ENCODE measurements around the gene BMS1.
"Not testable (repeated sequence)": the region's sequence is repeated elsewhere in the genome, so short reads cannot be mapped to it uniquely, and the experiment has no call there.

BMS1 gene

GRCh38 chr10:42869977-42870350 lies 87.4 kb downstream of the BMS1 start:
- no peak overlapping the region for H3K4me3 ChIP-seq (ENCODE audit: low read length)
- no peak overlapping the region for H3K27ac ChIP-seq (ENCODE audit: low read length)
- peaks cover 14% of the 10 kb centered on the region for H3K27me3 ChIP-seq (ENCODE audit: control insufficient read depth, insufficient read depth, low read length)
- peaks cover 3% of the 10 kb centered on the region for H3K4me1 ChIP-seq (ENCODE audit: control insufficient read depth, low read depth, low read length)
- no peaks in the 10 kb centered on the region for H3K36me3 ChIP-seq (ENCODE audit: control insufficient read depth, low read depth, low read length)
- no peaks in the 10 kb centered on the region for H3K9me3 ChIP-seq (ENCODE audit: control insufficient read depth, low read depth, low read length)
- no peak overlapping the region for H3K9ac ChIP-seq (ENCODE audit: low read length)

- H3K27ac ChIP-seq (ENCODE audit: low read length); H3K9ac ChIP-seq (ENCODE audit: low read length): not testable (repeated sequence)
Observed at GRCh38 chr10:42871138-42871641, 88.6 kb downstream of the BMS1 start.

GRCh38 chr10:42871823-42872222 lies 89.2 kb downstream of the BMS1 start:
- Histone ChIP-seq H3K36me3 (ENCODE audit: control insufficient read depth, low read depth, low read length) (no peaks in the 10 kb centered on the region), H3K9ac (ENCODE audit: low read length) (no peak overlapping the region), H3K4me3 (ENCODE audit: low read length) (no peak overlapping the region), H3K27me3 (ENCODE audit: control insufficient read depth, insufficient read depth, low read length) (no peaks in the 10 kb centered on the region), H3K9me3 (ENCODE audit: control insufficient read depth, low read depth, low read length) (no peaks in the 10 kb centered on the region), H3K4me1 (ENCODE audit: control insufficient read depth, low read depth, low read length) (no peaks in the 10 kb centered on the region), H3K27ac (ENCODE audit: low read length) (no peak overlapping the region)

More at GRCh38 chr10:42871138-42871641, 88.6 kb downstream of the BMS1 start:
- H3K36me3 ChIP-seq (ENCODE audit: control insufficient read depth, low read depth, low read length); H3K27me3 ChIP-seq (ENCODE audit: control insufficient read depth, insufficient read depth, low read length); H3K9me3 ChIP-seq (ENCODE audit: control insufficient read depth, low read depth, low read length); H3K4me1 ChIP-seq (ENCODE audit: control insufficient read depth, low read depth, low read length); H3K4me3 ChIP-seq (ENCODE audit: low read length): not testable (repeated sequence)

GRCh38 chr10:42872865-42873435 lies 90.4 kb downstream of the BMS1 start:
- Histone ChIP-seq H3K27me3 (ENCODE audit: control insufficient read depth, insufficient read depth, low read length) (no peaks in the 10 kb centered on the region), H3K9ac (ENCODE audit: low read length) (no peak overlapping the region), H3K4me3 (ENCODE audit: low read length) (no peak overlapping the region), H3K36me3 (ENCODE audit: control insufficient read depth, low read depth, low read length) (no peaks in the 10 kb centered on the region), H3K4me1 (ENCODE audit: control insufficient read depth, low read depth, low read length) (no peaks in the 10 kb centered on the region), H3K27ac (ENCODE audit: low read length) (no peak overlapping the region), H3K9me3 (ENCODE audit: control insufficient read depth, low read depth, low read length) (no peaks in the 10 kb centered on the region)

- H3K4me3 ChIP-seq (ENCODE audit: low read length), result no peak overlapping the region
- H3K9ac ChIP-seq (ENCODE audit: low read length), result no peak overlapping the region
- no peaks in the 10 kb centered on the region for H3K4me1 ChIP-seq (ENCODE audit: control insufficient read depth, low read depth, low read length)
Observed at GRCh38 chr10:42874713-42875387, 92.3 kb downstream of the BMS1 start.

GRCh38 chr10:42875388-42875755 lies 92.8 kb downstream of the BMS1 start:
- Histone ChIP-seq H3K27me3 (ENCODE audit: control insufficient read depth, insufficient read depth, low read length) (no peaks in the 10 kb centered on the region), H3K4me1 (ENCODE audit: control insufficient read depth, low read depth, low read length) (no peaks in the 10 kb centered on the region), H3K36me3 (ENCODE audit: control insufficient read depth, low read depth, low read length) (no peaks in the 10 kb centered on the region), H3K9me3 (ENCODE audit: control insufficient read depth, low read depth, low read length) (no peaks in the 10 kb centered on the region), H3K27ac (ENCODE audit: low read length) (no peak overlapping the region), H3K4me3 (ENCODE audit: low read length) (no peak overlapping the region), H3K9ac (ENCODE audit: low read length) (no peak overlapping the region)

More at GRCh38 chr10:42874713-42875387, 92.3 kb downstream of the BMS1 start:
- Histone ChIP-seq H3K9me3 (ENCODE audit: control insufficient read depth, low read depth, low read length) (no peaks in the 10 kb centered on the region), H3K27ac (ENCODE audit: low read length) (no peak overlapping the region), H3K27me3 (ENCODE audit: control insufficient read depth, insufficient read depth, low read length) (no peaks in the 10 kb centered on the region), H3K36me3 (ENCODE audit: control insufficient read depth, low read depth, low read length) (no peaks in the 10 kb centered on the region)

- H3K36me3 ChIP-seq (ENCODE audit: control insufficient read depth, low read depth, low read length), result no peaks in the 10 kb centered on the region
- H3K27ac ChIP-seq (ENCODE audit: low read length), result no peak overlapping the region
- H3K4me3 ChIP-seq (ENCODE audit: low read length), result no peak overlapping the region
- H3K9me3 ChIP-seq (ENCODE audit: control insufficient read depth, low read depth, low read length), result no peaks in the 10 kb centered on the region
- H3K27me3 ChIP-seq (ENCODE audit: control insufficient read depth, insufficient read depth, low read length), result no peaks in the 10 kb centered on the region
- no peak overlapping the region for H3K9ac ChIP-seq (ENCODE audit: low read length)
- no peaks in the 10 kb centered on the region for H3K4me1 ChIP-seq (ENCODE audit: control insufficient read depth, low read depth, low read length)
Observed at GRCh38 chr10:42875798-42876341, 93.3 kb downstream of the BMS1 start.

- H3K9ac ChIP-seq (ENCODE audit: low read length), result no peak overlapping the region
Observed at GRCh38 chr10:42876476-42876875, 93.9 kb downstream of the BMS1 start.

GRCh38 chr10:42876945-42877344 lies 94.3 kb downstream of the BMS1 start:
- Histone ChIP-seq H3K27ac (ENCODE audit: low read length) (no peak overlapping the region), H3K9ac (ENCODE audit: low read length) (no peak overlapping the region), H3K36me3 (ENCODE audit: control insufficient read depth, low read depth, low read length) (no peaks in the 10 kb centered on the region), H3K4me1 (ENCODE audit: control insufficient read depth, low read depth, low read length) (no peaks in the 10 kb centered on the region), H3K9me3 (ENCODE audit: control insufficient read depth, low read depth, low read length) (no peaks in the 10 kb centered on the region), H3K4me3 (ENCODE audit: low read length) (no peak overlapping the region), H3K27me3 (ENCODE audit: control insufficient read depth, insufficient read depth, low read length) (no peaks in the 10 kb centered on the region)

More at GRCh38 chr10:42876476-42876875, 93.9 kb downstream of the BMS1 start:
- Histone ChIP-seq H3K4me3 (ENCODE audit: low read length) (no peak overlapping the region), H3K4me1 (ENCODE audit: control insufficient read depth, low read depth, low read length) (no peaks in the 10 kb centered on the region), H3K36me3 (ENCODE audit: control insufficient read depth, low read depth, low read length) (no peaks in the 10 kb centered on the region), H3K27me3 (ENCODE audit: control insufficient read depth, insufficient read depth, low read length) (no peaks in the 10 kb centered on the region), H3K27ac (ENCODE audit: low read length) (no peak overlapping the region), H3K9me3 (ENCODE audit: control insufficient read depth, low read depth, low read length) (no peaks in the 10 kb centered on the region)

GRCh38 chr10:42877496-42878030 lies 95.0 kb downstream of the BMS1 start:
- no peaks in the 10 kb centered on the region for H3K4me1 ChIP-seq (ENCODE audit: control insufficient read depth, low read depth, low read length)
- H3K9me3 ChIP-seq (ENCODE audit: control insufficient read depth, low read depth, low read length), result no peaks in the 10 kb centered on the region
- no peaks in the 10 kb centered on the region for H3K36me3 ChIP-seq (ENCODE audit: control insufficient read depth, low read depth, low read length)
- H3K4me3 ChIP-seq (ENCODE audit: low read length), result no peak overlapping the region
- H3K27me3 ChIP-seq (ENCODE audit: control insufficient read depth, insufficient read depth, low read length), result no peaks in the 10 kb centered on the region
- no peak overlapping the region for H3K9ac ChIP-seq (ENCODE audit: low read length)
- H3K27ac ChIP-seq (ENCODE audit: low read length), result no peak overlapping the region

GRCh38 chr10:42878134-42878820 lies 95.7 kb downstream of the BMS1 start:
- H3K4me3 ChIP-seq (ENCODE audit: low read length), result no peak overlapping the region
- no peaks in the 10 kb centered on the region for H3K27me3 ChIP-seq (ENCODE audit: control insufficient read depth, insufficient read depth, low read length)
- no peaks in the 10 kb centered on the region for H3K36me3 ChIP-seq (ENCODE audit: control insufficient read depth, low read depth, low read length)
- H3K9ac ChIP-seq (ENCODE audit: low read length), result no peak overlapping the region
- no peaks in the 10 kb centered on the region for H3K9me3 ChIP-seq (ENCODE audit: control insufficient read depth, low read depth, low read length)
- H3K4me1 ChIP-seq (ENCODE audit: control insufficient read depth, low read depth, low read length), result no peaks in the 10 kb centered on the region
- H3K27ac ChIP-seq (ENCODE audit: low read length), result no peak overlapping the region
